ENCODE measurements around the gene HUS1B. TPM values are rescaled to one million over a fixed set of nuclear protein-coding genes. Genes with fewer than 3 reads are reported as not detected.

Gene HUS1B
- total and polyA plus RNA-seq, 2 experiments from 2014 or later, result 1.3 to 3.9 TPM

GRCh38 chr6:633611-634010, 23.3 kb downstream of the HUS1B start (continued):
- no peak for TF ChIP-seq ZNF462 (CRISPR knock-in tag; IDR thresholded peaks at IDR 0.05)
- TF ChIP-seq ZNF114 (CRISPR knock-in tag; IDR thresholded peaks at IDR 0.05), result no peak
- TF ChIP-seq EZH2 (IDR thresholded peaks at IDR 0.05; ENCODE audit: low read depth, unreplicated experiment), result no peak
- no peak for TF ChIP-seq ZNF331 (CRISPR knock-in tag; IDR thresholded peaks at IDR 0.05; ENCODE audit: low read depth)
- TF ChIP-seq POLR2AphosphoS5 (IDR thresholded peaks at IDR 0.05; ENCODE audit: low read depth), result no peak
- no peak for TF ChIP-seq REST (IDR thresholded peaks at IDR 0.05; ENCODE audit: unreplicated experiment)

- no peak overlapping the region for H3K27ac ChIP-seq (ENCODE audit: low read depth)
- Mint-ChIP-seq H3K4me1 (peaks cover 28% of the 10 kb centered on the region), H3K27me3 (ENCODE audit: insufficient read depth, low read depth, poor library complexity) (peaks cover 6% of the 10 kb centered on the region), H3K9me3 (no peaks in the 10 kb centered on the region), H3K36me3 (ENCODE audit: low read depth) (peaks cover 3% of the 10 kb centered on the region; the same call in 2 of the 3 replicates), H3K4me3 (no peak overlapping the region), H3K27ac (no peak overlapping the region)
- no peaks in the 10 kb centered on the region for H3K27me3 ChIP-seq (ENCODE audit: insufficient read depth)
- peaks cover 18% of the 10 kb centered on the region for H3K79me2 ChIP-seq (replicated peaks; ENCODE audit: insufficient read depth)
- no peaks in the 10 kb centered on the region for H3K36me3 ChIP-seq (ENCODE audit: insufficient read depth)
- no peaks in the 10 kb centered on the region for H3K9me2 ChIP-seq (ENCODE audit: insufficient read depth)
- H3K4me2 ChIP-seq, result no peak overlapping the region
- H3K4me1 ChIP-seq (ENCODE audit: insufficient read depth), result peaks cover 31% of the 10 kb centered on the region
- ATAC-seq (no peak), DNase-seq (ENCODE audit: low spot score) (no peak)
- H2AFZ ChIP-seq, result no peak overlapping the region
- no peak overlapping the region for H3K4me3 ChIP-seq
- no peaks in the 10 kb centered on the region for H3F3A ChIP-seq (replicated peaks; ENCODE audit: low read depth)
- no peaks in the 10 kb centered on the region for H4K20me1 ChIP-seq (replicated peaks; ENCODE audit: insufficient read depth)
- no peak for TF ChIP-seq ZNF462 (CRISPR knock-in tag; IDR thresholded peaks at IDR 0.05)
- TF ChIP-seq STAT1 (IDR thresholded peaks at IDR 0.05; ENCODE audit: unreplicated experiment), result no peak
Measured at GRCh38 chr6:628766-629165, 28.1 kb downstream of the HUS1B start.
